Left lobe of liver (tissue), 2 donors: ENCODE data around the gene DHX15. TPM values are rescaled to one million over a fixed set of nuclear protein-coding genes. Genes with fewer than 3 reads are reported as not detected.

Experiments used
- ATAC-seq: fragments of 200-7000 bp; cut with Tn5 transposase; one replicate; pipeline ENCODE4 v1.9.1; 2020; ENCODE audit warnings: mild to moderate bottlenecking, moderate library complexity
- DNase-seq: peaks from one replicate; pipeline ENCODE4 v3.0.0-alpha.2; 2020; ENCODE audit warnings: low spot score
- total RNA-seq: library from RNA; stranded (reverse); gene quantifications from one replicate; pipeline ENCODE4 v1.2.1, GENCODE V29; 2021
- donor health status: DM: no; HTN: no; CAD: no; lungs with moderate emphysema.
- donor health status: DM: no; HTN: yes; CAD: no.

The DHX15 gene
- 29.2 TPM for total RNA-seq

DNA sequence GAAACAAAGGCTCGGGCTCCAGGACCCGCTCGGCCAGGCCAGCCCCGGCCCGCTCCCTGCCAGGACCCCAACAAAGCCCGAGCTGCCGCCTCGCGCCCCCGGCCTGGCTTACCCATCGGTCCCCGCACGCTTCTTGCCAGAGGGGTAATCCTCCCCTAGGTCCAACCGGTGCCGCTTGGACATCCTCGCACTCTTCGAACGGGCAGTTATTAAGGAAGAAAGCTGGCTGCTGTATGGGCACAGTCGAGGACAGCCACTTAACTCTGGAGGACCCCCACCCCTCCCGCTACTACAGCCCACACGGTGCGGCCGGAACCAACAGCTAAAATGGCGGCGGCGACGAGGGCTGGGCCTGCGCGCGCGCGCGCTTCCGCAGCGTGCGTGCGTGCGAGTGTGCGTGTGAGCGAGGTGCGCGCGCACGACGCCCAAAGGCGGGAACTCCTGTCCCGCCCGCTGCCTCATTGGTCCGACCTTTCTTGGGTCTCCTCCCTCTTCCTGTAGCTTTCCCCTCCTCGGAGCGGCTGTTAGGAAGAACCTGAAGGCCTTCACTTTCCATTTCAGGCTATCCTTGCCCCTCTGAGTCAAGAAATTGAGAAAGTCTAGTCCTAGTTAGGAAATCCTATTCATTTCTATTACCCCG lies at the start of gene DHX15:
DHX15 (minus strand) TSS at position 344 of the 640 bp plus-strand sequence; CDS start at position 183, 161 bp downstream.
- DNase-seq (peak; percentile 95), ATAC-seq (peak; percentile 97)

DNA sequence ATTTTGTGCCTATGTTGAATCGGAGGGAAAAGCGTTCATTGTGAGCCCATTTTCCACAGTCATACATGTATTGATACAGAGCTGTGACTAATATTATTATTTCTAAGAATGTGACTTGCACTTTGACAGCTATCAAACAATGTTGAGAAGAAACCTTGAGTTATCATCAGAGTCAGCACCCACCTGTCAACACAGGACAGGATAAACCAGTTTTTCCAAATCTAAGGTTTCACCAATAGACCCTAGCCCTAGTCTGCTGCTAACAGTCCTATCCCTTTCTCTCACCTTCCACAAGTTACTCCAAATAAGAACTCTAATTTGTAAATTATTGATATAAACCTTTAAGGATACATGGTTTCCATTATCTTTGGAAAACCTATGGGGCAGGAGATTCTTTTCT lies 47.7 kb upstream of the DHX15 start:
- ATAC-seq = no peak

DNA sequence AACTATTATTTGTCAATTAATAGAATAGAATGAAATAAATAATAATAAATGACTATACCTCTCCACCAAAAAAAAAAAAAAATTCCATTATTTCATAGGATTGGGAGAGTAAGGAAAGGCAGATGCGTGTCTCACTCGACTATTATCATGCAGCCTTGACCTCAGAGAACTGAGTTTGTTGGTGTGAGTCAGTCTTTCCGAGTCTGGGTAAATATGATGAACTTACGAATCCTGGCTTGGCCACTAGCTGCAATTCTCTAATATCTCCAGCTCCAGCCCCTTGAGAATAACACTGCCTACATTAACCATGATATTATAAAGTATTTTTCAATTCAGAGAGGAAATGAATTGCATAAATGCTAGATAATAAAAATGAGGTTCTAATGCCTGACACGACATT lies 46.6 kb upstream of the DHX15 start:
- no peak for ATAC-seq

More for the DNA sequence above, 47.7 kb upstream of the DHX15 start:
- no peak for DNase-seq

GRCh38 chr4:24625091-24625490 lies 40.7 kb upstream of the DHX15 start:
- ATAC-seq = no peak

More for the DNA sequence above, 46.6 kb upstream of the DHX15 start:
- DNase-seq = no peak

DNA sequence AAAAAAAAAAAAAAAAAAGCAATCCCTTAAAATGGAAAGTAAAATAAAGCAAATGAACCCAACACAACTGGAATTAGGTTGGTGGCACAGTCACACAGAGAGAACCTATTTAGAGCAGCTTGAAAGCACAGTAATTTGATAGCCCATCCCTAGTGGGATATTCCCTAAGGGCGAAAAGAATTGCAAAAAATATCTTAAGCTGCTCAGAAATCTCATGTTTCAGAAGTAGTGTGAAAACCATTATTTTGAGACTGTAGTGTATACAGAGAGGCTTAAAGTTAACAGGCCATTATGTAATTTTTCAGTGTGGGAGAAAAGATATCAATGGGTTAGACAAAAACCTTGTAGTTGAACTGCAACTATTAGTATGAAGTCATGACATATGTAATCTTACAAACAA lies 40.0 kb upstream of the DHX15 start:
- DNase-seq = no peak
- no peak for ATAC-seq

More at GRCh38 chr4:24625091-24625490, 40.7 kb upstream of the DHX15 start:
- DNase-seq = no peak

DNA sequence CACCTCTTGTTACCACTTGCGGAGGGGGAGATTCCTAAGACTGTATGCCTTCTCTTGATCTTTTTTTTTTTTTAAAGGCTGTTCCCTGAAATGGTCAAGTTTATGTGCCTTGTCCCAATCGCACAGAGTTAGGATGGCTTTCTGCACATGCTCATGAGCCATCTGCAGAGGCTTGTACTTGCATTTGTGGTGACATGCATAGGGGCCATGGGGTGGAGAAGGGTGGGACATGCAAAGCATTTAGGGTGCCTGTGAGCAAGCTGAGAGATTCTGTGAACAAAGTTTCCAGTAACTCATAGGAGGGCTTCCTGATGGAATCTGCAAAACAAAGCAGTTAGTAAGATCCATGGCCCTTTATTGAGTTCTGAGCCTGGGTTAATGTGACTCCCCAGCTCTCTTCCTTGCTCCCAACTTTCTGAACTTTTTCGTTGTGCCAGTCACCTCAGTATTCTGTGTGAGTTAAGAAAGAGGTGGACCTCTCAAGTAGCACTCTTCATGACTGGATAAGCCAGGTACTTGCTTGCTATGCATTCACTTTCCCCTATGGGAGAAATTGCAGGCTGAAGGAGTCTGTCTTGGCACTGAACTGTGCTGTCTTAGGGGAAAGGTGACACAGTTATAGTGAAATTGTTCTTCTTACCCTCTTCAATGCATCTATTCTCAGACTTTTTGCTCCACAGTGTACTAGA lies 37.9 kb upstream of the DHX15 start:
- ATAC-seq = no peak
- no peak for DNase-seq

DNA sequence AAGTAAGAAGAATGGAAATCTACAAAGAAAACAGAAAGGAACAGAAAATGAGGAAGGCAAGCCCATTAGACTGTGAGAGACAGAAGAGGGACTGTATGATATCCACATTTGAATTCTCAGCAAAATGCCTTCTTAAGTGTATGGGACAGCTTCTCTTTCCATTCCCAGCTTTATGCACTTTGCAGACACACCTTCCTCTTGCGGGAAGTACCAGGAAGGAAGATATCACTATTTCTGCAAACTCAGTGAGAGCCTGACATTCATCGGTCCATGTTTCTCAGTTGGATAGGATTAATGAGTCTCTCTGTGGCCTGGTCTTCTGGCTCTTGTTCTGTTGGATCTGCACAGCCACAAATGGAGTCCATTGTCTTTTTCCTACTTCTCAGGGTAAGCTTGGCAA lies 31.6 kb upstream of the DHX15 start:
- no peak for DNase-seq
- no peak for ATAC-seq

- ATAC-seq (no peak), DNase-seq (no peak)
Observed at GRCh38 chr4:24614881-24615280, 30.5 kb upstream of the DHX15 start.

GRCh38 chr4:24613502-24613901 lies 29.1 kb upstream of the DHX15 start:
- ATAC-seq (no peak), DNase-seq (no peak)

DNA sequence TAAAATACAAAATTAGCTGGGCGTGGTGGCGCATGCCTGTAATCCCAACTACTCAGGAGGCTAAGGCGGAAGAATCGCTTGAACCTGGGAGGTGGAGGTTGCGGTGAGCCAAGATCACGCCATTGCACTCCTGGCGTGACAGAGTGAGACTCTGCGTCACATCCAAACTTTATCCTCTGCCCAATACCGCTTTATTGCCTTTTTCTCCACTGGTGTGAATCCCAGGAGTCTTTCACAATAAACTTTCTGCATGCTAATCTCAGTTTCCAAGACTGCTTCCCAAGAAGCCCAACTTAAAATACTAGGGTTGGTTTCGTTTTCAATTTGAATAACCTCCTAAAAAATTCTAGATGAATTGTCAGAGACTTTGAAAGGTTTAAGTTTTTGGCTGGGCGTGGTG lies 27.2 kb upstream of the DHX15 start:
- no peak for DNase-seq

DNA sequence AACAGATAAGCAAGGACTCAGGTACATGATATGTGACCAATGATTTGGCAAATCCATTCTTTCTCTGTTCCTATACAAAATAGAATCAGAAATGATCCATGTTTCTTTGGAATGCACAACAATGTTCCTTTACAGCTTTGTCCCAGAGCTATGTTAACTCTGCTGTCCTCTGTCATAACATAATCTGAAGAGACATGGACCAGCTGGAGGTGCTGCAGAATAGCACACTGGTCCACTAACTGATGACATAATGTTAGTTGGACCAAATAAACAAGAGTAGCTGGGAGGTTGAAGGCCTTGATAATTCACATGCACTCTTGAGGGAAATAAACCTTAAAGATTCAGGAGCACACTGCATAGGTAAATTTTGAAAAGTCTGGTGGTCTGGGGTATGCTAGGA lies 23.0 kb upstream of the DHX15 start:
- ATAC-seq = no peak
- DNase-seq = no peak

More for the DNA sequence above, 27.2 kb upstream of the DHX15 start:
- ATAC-seq = no peak

GRCh38 chr4:24605216-24605615 lies 20.9 kb upstream of the DHX15 start:
- ATAC-seq (no peak), DNase-seq (no peak)

- ATAC-seq = no peak
- DNase-seq = no peak
Observed at GRCh38 chr4:24604558-24605214, 20.3 kb upstream of the DHX15 start.

DNA sequence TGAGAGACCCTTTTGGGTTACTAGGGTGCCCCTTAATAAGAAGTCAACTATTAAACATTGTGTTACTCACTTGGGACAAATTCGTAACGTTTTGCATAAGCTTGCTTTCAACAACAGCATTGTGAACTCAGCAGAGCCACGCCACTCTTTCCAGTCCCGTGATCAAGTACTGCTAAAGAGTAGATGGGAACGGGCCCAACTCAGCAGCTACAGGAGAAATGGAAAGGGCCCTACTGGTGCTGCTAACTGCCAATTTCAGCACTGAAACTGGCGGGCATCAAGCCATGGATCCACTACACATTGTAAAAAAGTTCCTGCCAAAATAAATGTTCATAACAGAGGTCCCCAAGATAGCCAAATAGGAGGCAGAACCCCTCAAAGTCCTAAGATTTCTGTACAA lies 19.0 kb upstream of the DHX15 start:
- ATAC-seq (no peak), DNase-seq (no peak)

GRCh38 chr4:24601121-24601520 lies 16.8 kb upstream of the DHX15 start:
- no peak for DNase-seq
- no peak for ATAC-seq

DNA sequence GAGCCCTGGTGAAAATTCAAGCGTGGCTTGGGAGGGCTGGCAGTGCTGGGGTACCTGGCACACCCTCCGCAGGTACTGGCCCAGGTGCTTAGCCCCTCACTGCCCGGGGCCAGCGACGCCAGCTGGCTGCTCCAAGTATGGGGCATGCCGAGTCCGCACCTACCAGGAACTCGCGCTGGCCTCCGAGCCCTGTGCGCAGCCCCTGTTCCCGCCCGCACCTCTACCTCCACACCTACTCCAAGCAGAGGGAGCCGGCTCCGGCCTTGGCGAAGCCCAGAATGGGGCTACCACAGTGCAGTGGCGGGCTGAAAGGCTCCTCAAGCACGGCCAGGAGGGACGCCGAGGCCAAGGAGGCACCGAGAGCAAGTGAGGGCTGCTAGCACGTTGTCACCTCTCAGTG lies 14.9 kb upstream of the DHX15 start:
- DNase-seq (no peak), ATAC-seq (no peak)

DNA sequence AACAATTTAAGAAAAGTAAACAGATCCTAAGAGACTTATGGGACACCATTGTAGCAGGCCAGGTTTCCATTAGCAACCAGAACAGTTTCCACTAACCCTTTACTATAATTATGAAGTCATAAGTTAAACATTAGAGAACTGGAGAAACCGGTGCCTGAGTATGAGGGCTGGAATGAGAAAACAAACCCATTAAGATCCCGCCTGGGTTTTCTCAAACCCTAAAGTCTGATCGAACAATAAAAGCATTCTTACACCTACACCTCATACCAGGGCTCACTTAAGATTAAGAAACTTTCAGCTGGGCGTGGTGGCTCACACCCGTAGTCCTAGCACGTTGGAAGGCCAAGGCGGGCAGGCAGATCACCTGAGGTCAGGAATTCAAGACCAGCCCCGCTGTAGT lies 13.7 kb upstream of the DHX15 start:
- DNase-seq = no peak
- no peak for ATAC-seq

DNA sequence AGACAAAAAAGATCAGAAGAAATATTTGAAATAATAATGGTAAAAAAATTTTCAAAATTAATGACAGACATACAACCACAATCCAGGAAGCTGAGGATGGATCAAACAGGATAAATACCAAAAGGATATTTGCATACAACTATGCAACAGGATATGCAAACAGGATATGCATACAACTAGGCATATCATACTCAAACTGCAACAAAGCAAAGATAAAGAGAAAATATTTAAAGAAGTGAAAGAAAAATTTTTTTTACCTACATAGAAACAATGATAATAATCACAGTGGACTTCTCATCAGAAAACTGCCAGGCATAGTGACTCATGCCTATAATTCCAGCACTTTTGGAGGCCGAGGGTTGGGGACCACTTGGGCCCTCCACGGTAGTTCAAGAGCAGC lies 11.3 kb upstream of the DHX15 start:
- DNase-seq = no peak
- no peak for ATAC-seq

DNA sequence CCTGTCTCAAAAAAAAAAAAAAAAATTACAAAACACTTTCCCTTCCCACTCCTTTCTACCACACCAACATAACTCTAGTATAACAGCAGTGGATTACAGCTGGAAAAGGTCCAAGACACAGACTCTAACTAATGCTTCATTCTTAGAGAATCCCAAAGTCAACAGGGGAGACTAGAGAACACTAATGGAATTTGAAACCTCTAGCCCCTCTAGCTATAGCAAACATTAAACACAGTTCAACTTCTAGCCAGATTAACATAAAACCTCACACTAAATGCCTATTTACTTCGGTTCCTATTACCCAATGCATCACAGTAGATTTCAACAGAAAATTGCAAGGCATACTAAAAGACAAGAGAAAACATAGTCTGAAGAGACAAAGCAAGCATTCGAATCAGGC lies 10.5 kb upstream of the DHX15 start:
- ATAC-seq = no peak
- DNase-seq = no peak

GRCh38 chr4:24589448-24589847 lies 5.1 kb upstream of the DHX15 start:
- ATAC-seq (no peak), DNase-seq (no peak)

- DNase-seq (no peak), ATAC-seq (no peak)
Observed at GRCh38 chr4:24588216-24588954, 4.0 kb upstream of the DHX15 start.
